Measurements from ENCODE around the gene TMPRSS6. TPM values are rescaled to one million over a fixed set of nuclear protein-coding genes. Genes with fewer than 3 reads are reported as not detected.

Gene TMPRSS6
- total and polyA plus RNA-seq, 2 donors (not counting 1 experiment from before 2014, with no cell fraction given) = 0.03 TPM; not detected in 1

- WGBS (ENCODE audit: insufficient coverage) = 98% methylated on average over 4 of the region's 5 CpGs
- DNase-seq (no peak), ATAC-seq (ENCODE audit: low read depth) (no peak)
- POLR2A ChIA-PET = no interaction called here
- Histone ChIP-seq H4K20me1 (ENCODE audit: control insufficient read depth, insufficient read depth, low read length, poor library complexity, severe bottlenecking) (no peaks in the 10 kb centered on the region), H3K9me3 (ENCODE audit: control extremely low read depth in 1 of 3, control insufficient read depth in 2 of 3, insufficient read depth in 1 of 3, low read length in 2 of 3) (no peaks in the 10 kb centered on the region), H3K9ac (ENCODE audit: low read length) (no peak overlapping the region), H3K4me2 (replicated peaks; ENCODE audit: low read depth, low read length, poor library complexity, severe bottlenecking) (no peak overlapping the region), H3K36me3 (replicated peaks in 1 of 2; ENCODE audit: control extremely low read depth in 1 of 2, control insufficient read depth in 1 of 2, extremely low read depth in 1 of 2, insufficient read depth in 2 of 2, low read length in 1 of 2) (no peaks in the 10 kb centered on the region), H3K4me3 (ENCODE audit: control extremely low read depth in 1 of 5, extremely low read depth in 1 of 5, insufficient read depth in 1 of 5, low read depth in 2 of 5, low read length in 4 of 5) (no peak overlapping the region), H3K4me1 (ENCODE audit: control insufficient read depth in 2 of 2, insufficient read depth in 2 of 2, low read length in 2 of 2) (peaks cover 5 to 7% of the 10 kb centered on the region in 2 donors), H3K27ac (ENCODE audit: low read length in 2 of 2) (no peak overlapping the region), H2AFZ (ENCODE audit: insufficient read depth, low read depth, low read length, poor library complexity, severe bottlenecking) (no peak overlapping the region), H3K79me2 (ENCODE audit: control insufficient read depth, insufficient read depth, low read length) (peaks cover 5% of the 10 kb centered on the region), H3K27me3 (replicated peaks in 1 of 4; ENCODE audit: control extremely low read depth in 1 of 4, control insufficient read depth in 3 of 4, insufficient read depth in 4 of 4, low read length in 3 of 4) (no peaks in the 10 kb centered on the region)
- TF ChIP-seq EZH2 (IDR thresholded peaks at IDR 0.05; ENCODE audit: borderline replicate concordance, insufficient read depth, low read depth, low read length, poor library complexity, severe bottlenecking) = no peak
- TF ChIP-seq, protein P1, sequence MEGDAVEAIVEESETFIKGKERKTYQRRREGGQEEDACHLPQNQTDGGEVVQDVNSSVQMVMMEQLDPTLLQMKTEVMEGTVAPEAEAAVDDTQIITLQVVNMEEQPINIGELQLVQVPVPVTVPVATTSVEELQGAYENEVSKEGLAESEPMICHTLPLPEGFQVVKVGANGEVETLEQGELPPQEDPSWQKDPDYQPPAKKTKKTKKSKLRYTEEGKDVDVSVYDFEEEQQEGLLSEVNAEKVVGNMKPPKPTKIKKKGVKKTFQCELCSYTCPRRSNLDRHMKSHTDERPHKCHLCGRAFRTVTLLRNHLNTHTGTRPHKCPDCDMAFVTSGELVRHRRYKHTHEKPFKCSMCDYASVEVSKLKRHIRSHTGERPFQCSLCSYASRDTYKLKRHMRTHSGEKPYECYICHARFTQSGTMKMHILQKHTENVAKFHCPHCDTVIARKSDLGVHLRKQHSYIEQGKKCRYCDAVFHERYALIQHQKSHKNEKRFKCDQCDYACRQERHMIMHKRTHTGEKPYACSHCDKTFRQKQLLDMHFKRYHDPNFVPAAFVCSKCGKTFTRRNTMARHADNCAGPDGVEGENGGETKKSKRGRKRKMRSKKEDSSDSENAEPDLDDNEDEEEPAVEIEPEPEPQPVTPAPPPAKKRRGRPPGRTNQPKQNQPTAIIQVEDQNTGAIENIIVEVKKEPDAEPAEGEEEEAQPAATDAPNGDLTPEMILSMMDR (IDR thresholded peaks at IDR 0.05) = no peak
- intact Hi-C loops (cut with micrococcal nuclease) = no loop called here
- Mint-ChIP-seq H3K9me3 (ENCODE audit: insufficient read depth) (no peaks in the 10 kb centered on the region), H3K4me1 (peaks cover 8% of the 10 kb centered on the region), H3K4me3 (no peak overlapping the region), H3K27me3 (no peaks in the 10 kb centered on the region), H3K27ac (no peak overlapping the region)
- CTCF ChIA-PET = interaction anchor here (0.6 to 1.1 kb wide), 2 partner anchors 9 to 19 kb away, joined by 4 read pairs; no protein-coding TSS in a partner anchor
Measured at GRCh38 chr22:37026325-37026724, 83.2 kb downstream of the TMPRSS6 start.

- H3K9ac ChIP-seq (ENCODE audit: low read length) = no peak overlapping the region
- no peaks in the 10 kb centered on the region for H3K9me3 ChIP-seq (ENCODE audit: control extremely low read depth in 1 of 3, control insufficient read depth in 2 of 3, insufficient read depth in 1 of 3, low read length in 2 of 3)
- intact Hi-C loops (cut with micrococcal nuclease) = no loop called here
- TF ChIP-seq EZH2 (IDR thresholded peaks at IDR 0.05; ENCODE audit: borderline replicate concordance, insufficient read depth, low read depth, low read length, poor library complexity, severe bottlenecking) = no peak
- TF ChIP-seq, protein P1 (IDR thresholded peaks at IDR 0.05) = no peak
- CTCF ChIA-PET = no interaction called here
- no peaks in the 10 kb centered on the region for H3K9me3 Mint-ChIP-seq (ENCODE audit: insufficient read depth)
- no peak overlapping the region for H3K4me3 ChIP-seq (ENCODE audit: control extremely low read depth in 1 of 5, extremely low read depth in 1 of 5, insufficient read depth in 1 of 5, low read depth in 2 of 5, low read length in 4 of 5)
- WGBS (ENCODE audit: insufficient coverage) = 97% methylated on average over 10 of the region's 10 CpGs
- no peaks in the 10 kb centered on the region for H3K36me3 ChIP-seq (replicated peaks in 1 of 2; ENCODE audit: control extremely low read depth in 1 of 2, control insufficient read depth in 1 of 2, extremely low read depth in 1 of 2, insufficient read depth in 2 of 2, low read length in 1 of 2)
- H4K20me1 ChIP-seq (ENCODE audit: control insufficient read depth, insufficient read depth, low read length, poor library complexity, severe bottlenecking) = no peaks in the 10 kb centered on the region
- DNase-seq (no peak), ATAC-seq (ENCODE audit: low read depth) (no peak)
- H3K4me1 Mint-ChIP-seq = peaks cover 12% of the 10 kb centered on the region
- peaks cover 5 to 7% of the 10 kb centered on the region in 2 donors for H3K4me1 ChIP-seq (ENCODE audit: control insufficient read depth in 2 of 2, insufficient read depth in 2 of 2, low read length in 2 of 2)
- H2AFZ ChIP-seq (ENCODE audit: insufficient read depth, low read depth, low read length, poor library complexity, severe bottlenecking) = no peak overlapping the region
- POLR2A ChIA-PET = no interaction called here
- no peaks in the 10 kb centered on the region for H3K27me3 Mint-ChIP-seq
- no peak overlapping the region for H3K27ac Mint-ChIP-seq
- H3K79me2 ChIP-seq (ENCODE audit: control insufficient read depth, insufficient read depth, low read length) = peaks cover 5% of the 10 kb centered on the region
- no peaks in the 10 kb centered on the region for H3K27me3 ChIP-seq (replicated peaks in 1 of 4; ENCODE audit: control extremely low read depth in 1 of 4, control insufficient read depth in 3 of 4, insufficient read depth in 4 of 4, low read length in 3 of 4)
- no peak overlapping the region for H3K27ac ChIP-seq (ENCODE audit: low read length in 2 of 2)
- no peak overlapping the region for H3K4me3 Mint-ChIP-seq
- no peak overlapping the region for H3K4me2 ChIP-seq (replicated peaks; ENCODE audit: low read depth, low read length, poor library complexity, severe bottlenecking)
Measured at GRCh38 chr22:37025500-37026070, 83.9 kb downstream of the TMPRSS6 start.
